ENCODE measurements around the gene TOX2.

TOX2 gene

DNA sequence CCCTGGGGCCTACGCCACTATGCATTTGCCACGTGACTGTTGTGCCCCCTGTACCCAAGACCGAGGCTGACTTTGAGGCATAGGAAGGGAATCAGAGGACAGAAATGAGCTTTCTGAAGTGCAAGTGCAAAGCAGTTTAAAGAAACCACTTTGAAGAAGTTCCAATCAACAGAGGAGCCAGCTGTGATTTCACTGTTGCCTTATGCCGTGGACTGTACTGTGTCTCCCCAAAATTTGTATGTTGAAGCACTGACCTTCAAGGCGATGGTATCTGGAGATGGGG is 161.2 kb downstream of the TOX2 start:
- DNase-seq (ENCODE audit: low read depth): no peak

DNA sequence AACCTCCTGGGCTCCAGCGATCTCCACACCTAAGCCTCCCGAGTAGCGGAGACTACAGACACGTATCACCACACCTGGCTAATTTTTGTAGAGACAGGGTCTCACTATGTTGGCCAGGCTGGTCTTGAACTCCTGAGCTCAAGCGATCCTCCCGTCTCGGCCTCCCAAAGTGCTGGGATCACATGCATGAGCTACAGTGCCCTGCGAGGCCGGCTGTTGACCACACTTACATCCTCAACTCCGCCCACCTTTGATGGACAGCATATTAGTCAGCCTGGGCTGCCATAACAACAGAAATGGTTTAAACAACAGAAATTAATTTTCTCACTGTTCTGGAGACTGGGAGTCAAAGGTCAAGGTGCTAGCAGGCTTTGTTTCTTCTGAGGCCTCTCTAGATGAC is 164.6 kb downstream of the TOX2 start:
- no peak for DNase-seq (ENCODE audit: low read depth)

DNA sequence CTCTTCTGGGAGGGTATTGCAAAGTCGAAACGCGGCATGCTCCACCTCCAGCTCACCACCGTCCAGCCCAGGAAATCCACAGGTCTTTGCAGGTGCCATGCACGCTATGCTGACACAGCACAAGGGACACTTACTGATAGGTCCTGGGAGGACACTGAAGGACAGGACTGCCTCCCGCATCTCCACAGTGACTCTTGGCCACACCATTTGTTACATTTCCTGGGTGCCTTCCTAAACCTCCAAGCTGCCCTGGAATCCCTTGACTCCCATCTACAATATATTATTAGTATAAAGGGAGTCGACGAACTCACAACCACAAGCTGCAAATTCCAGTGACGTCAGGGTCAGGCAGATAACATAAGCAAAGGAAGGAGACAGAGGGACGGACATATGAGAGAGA is 165.4 kb downstream of the TOX2 start:
- no peak for DNase-seq (ENCODE audit: low read depth)

DNA sequence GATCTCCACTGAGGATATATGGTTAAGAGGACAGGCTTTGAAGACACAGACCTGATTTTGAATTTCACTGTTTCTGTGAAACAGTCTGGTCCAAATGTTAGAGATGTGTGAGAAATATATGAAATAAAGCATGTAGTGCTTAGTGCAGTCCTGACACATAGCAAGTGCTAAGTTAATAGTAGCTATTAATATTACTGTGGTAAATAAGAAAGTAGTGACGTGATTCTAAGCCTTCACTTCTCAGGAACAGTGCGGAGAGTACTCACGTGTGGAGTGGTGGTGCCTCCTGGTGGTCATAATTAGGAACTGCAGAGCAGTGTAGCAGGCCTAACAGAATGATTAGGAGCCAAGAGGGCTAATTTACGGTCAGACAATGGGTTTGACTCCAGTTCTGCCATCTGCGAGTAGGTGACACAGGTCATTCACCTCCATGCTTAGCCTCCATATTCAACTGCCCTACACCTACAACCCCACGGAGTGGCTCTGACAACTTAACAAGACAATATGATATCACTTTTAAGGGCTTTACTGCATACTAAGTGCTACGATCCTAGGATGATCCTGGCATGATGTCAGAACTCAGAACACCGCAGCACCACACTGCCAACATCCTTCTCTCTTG is 166.1 kb downstream of the TOX2 start:
- DNase-seq (ENCODE audit: low read depth): peak; percentile 58

DNA sequence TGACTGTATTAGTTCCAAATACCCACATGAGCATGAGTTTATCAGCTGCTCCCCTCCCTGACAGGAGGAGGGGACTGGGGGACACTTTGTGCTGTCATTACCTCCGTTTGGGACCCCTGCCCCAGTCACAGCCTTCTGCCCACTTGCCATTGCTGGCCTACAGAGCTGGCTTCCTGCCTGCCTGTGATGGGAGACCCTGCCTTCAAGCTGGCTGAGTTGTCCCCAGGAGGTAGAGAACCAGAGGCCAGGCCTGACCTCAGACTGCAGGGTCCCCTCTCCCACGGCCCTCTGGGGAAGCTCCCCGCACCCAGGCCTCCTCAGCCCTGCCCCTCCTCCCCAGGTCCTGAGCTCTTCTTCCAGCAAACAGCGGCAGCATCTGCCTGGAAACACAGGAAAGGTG is 166.8 kb downstream of the TOX2 start:
- DNase-seq (ENCODE audit: low read depth): no peak

DNA sequence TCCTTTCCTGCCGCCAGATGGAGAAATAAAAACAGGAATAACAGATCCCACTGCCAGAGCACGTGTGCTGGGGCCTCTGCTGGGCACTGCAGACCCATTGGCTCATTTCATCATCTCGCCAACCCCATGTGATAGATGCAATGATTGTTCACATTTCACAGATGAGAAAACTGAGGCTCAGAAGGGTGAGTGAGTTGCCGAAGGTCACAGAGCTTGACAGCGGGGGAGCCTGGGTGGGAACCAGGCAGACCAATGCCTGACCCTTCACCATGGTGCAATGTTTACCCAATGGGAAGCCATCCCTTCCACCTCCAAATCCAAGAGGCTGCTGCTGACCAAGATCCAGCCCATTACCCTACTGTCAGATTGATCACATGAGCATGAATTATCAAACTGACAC is 167.2 kb downstream of the TOX2 start:
- DNase-seq (ENCODE audit: low read depth): no peak

DNA sequence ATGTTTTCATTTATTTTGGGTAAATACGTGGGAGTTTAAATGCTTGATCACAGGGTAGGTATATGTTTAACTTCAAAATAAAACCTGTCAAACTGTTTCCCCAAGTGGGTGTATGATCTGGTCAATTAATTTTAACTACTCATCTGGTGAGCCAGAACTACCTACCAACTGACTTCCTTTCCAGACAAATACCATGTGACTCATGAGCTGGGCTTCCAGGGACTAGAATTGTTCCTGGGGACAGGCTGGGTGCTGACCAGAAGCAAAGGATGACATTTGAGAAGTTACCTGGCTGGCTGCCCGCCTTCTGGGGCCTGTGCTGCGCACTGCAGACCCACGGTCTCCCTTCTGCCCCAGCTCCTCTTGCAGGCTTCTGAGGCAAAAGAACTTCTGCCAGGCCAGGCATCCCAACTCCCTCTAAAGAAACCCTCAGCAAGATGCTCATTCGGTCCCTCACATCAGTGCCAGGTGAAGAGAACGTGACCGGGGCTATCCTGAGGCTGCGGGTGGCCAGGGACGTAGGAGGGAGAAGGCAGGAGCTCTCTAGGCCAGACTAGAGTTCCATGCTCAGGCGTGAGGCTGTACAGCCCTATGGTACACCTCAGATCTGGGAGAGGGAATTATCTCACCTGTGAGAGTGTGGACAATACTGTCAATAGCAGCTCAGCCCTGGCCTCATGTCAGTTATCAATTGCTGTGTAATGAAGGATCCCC is 168.7 kb downstream of the TOX2 start:
- no peak for DNase-seq (ENCODE audit: low read depth)

DNA sequence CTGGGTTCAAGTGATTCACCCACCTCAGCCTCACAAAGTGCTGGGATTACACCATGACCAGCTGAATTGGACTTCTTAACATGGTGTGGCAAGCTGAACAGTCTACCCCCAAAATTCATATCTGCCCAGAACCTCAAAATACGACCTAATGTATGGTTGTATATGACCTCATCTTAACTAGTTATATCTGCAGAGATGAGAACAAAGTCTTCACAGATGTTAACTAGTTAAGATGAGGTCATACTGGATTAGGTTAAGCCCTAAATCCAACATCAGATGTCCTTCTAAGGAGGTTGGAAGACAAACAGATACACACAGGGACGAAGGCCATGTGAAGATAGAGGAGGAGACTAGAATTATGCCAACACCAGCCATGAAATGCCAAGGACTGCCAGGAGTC is 169.8 kb downstream of the TOX2 start:
- no peak for DNase-seq (ENCODE audit: low read depth)

DNA sequence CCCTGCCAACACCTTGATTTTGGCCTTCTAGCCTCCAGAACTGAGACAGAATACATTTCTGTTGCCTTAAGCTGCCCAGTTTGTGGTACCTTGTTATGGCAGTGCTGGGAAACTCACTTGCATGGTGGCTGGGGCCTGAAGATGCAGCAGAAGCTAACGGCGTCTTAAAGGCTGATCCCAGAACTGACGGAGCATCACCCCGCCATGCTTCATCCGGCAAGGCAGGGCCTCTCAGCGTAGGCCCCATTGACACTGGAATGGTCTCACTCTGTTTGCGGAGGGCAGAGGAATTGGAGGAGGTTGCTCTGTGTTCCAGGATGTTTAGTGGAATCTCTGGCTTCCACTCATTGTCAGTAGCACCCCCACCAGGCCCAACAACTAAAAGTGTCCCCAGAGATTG is 170.2 kb downstream of the TOX2 start:
- no peak for DNase-seq (ENCODE audit: low read depth)

DNA sequence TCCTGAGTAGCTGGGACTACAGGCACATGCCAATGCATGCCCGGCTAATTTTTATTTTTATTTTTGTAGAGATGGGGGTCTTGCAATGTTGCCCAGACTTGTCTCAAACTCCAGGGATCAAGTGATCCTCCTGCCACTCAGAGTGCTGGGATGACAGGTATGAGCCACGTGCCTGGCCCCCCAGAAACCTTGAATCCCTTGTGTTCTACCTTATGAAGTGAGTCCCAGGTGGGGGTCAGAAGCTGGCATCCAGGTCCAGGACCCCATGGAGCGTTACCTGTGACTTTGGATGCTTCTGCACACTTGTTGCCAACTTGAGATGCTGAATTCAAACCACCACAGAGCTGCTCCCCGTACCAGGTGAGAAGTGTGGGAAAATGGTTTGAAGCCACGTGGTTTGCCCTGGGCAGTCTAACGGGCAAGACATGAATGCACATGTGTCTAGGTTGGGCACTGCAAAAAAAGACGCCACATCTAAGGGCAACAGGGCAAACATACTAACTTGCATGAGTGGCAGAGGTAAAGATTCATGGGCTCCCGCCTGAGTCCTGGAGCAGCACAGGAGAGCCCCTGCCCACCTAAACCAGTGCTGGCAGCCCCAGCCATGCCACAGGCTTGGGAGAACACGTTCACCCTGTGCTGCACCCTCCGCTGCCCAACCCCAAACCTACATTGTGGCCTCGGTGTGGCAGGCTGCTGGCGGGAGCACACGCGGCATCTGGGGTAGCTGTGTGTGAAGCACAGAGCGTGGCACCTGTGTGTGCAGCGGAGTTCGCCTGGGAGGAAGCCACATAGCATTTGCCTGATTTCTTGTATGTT is 171.2 kb downstream of the TOX2 start:
- no peak for DNase-seq (ENCODE audit: low read depth)

DNA sequence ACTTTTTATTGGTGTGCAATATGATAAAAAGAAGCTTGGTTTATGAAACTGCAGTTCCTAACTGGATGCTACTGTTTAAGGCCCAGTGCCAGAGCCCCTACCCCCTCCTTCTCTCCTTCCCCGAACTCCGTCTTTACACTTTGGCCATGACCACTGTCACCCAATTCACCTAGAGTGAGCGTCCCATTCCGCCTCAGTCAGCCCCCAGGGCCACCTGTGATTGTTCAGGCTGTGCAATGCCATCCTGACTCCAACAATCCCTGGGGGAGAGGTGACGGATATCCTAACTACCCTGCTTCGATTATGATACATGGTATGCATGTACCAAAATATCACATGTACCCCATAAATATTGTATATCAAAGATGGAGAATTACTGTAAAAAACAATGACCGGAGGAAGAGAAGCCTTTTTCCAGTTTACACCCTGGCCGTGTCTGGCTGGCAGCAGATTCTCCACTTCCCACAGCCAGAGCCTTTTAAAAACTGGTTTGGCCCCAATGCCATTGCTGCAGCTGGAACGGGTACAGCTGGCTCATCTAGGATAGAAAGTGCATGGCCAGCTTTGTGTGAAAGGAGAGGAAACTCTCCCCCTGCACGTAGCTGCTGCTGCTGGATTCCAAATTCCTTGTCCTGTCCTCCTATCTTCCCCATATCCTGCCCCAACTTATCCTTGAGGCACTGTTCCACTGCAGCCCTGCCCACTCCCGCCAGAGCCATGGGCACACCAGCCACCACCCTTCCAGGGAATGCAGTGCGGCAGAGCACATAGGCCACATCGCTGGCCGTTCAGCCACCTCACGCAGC is 172.6 kb downstream of the TOX2 start:
- no peak for DNase-seq (ENCODE audit: low read depth)

DNA sequence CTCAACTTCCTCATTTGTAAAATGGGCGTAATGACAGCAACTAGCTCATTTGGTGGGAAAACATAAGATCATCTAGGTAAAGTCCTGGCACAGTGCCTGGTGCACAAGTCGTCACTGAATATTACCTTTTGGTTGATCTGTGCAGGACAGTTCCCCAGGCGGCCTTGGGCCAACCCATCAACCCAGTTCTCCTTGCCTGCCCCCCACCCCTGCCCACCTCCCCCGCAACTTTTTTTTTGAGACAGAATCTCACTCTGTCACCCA is 173.1 kb downstream of the TOX2 start:
- no peak for DNase-seq (ENCODE audit: low read depth)

DNA sequence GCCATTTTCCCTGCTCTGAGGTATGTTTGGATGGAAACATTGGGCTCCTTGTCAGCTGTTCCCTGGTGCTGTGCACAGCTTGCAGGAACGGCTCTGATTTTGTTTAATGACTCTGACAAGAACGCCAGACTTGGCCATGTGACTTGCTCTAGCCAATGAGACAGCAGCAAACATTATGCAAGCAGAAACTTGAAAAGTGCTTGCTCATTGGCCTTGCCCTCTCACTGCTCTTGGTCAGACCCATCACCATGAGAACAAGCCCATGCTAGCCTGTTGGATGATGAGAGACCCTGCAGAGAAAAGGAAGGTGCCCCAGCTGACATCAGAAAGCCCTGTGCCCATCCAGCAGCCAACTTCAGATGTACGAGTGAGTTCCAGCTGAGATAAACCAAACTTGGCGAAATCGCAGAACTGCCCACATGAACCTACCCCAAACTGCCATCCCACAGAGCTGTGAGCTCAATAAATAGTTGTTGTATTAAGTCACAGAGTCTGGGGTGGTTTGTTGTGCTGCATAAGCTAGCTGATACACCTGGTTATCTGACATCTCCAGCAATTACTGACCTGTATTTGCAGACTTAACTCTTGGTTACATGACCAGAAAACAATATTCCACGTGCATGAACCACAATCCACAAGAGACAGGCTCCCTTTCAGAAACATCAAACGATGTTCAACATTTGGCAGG is 175.5 kb downstream of the TOX2 start:
- DNase-seq (ENCODE audit: low read depth): no peak

DNA sequence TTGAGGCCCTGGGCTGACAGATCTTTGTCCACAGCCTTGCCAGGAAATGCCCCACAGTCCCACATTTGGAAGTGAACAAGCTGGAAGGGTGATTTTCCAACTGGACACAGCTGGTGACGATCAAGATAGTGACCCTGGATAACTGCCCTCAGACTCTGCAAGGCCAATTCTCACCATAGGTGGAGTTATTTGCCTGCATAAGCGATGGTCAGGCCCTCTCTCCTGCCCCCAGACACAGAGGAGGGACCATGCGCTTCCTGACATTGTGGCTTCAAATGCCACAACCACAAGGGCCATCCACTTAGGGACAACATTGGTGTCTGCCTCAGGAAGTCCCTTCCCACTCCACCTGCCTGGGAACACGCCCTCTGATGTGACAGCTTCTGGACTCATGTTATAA is 176.4 kb downstream of the TOX2 start:
- DNase-seq (ENCODE audit: low read depth): no peak

DNA sequence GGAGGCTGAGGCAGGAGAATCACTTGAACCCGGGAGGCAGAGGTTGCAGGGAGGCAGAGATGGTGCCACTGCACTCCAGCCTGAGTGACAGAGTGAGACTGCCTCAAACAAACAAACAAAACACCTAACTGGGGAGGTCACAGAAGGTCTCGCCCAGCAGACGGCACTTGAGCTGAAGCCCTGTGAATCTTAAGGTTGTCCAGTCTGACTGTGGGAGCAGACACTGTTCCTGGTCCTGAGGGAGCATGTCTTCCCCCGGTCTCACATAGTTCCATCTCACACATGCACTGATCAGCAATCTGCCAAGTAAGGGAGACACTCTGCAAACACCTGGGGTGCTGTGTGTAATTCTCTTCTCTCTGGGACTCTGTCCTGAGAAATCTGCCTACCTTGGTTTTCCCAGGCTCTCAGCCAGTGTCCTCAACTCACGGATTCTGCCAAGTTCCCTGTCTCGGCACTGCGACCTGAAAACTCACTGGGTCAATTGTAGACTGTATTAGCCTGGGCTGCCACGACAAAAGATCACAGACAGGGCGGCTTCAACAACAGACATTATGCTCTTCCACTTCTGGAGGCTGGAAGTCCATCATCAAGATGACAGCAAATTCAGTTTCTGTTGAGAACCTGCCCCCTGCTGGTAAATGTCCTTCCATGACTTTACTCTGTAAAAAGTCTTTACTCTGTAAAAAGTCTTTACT is 178.0 kb downstream of the TOX2 start:
- DNase-seq (ENCODE audit: low read depth): no peak

DNA sequence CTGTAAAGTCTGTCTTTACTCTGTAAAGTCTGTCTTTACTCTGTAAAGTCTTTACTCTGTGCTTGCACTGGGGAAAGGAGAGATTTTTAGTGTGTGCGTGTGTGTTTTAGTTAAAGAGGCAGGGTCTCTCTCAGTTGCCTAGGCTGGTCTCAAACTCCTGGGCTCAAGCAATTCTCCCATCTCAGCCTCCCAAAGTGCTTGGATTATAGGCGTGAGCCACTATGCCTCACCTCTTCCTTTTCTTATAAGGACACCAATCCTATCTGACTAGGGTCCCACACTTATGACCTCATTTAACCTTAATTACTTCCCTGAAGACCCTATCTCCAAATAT is 178.6 kb downstream of the TOX2 start:
- DNase-seq (ENCODE audit: low read depth): no peak

DNA sequence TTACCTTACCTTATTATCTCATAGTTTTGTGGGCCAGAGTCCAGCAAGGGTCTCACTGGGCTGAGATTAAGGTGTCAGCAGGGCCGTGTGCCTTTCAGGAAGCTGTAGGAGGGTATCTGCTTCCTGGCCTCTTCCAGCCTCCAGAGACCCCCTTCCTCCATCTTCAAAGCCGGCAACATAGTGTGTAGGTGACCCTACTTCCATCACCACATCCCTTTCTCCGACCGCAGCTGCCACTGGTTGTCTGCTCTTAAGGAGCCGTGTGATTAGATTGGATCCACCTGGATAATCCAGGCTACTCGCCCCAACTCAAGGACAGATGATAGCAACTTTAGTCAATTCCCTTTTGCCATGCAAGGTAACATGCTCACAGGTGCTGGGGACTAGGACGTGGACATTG is 181.2 kb downstream of the TOX2 start:
- no peak for DNase-seq (ENCODE audit: low read depth)

DNA sequence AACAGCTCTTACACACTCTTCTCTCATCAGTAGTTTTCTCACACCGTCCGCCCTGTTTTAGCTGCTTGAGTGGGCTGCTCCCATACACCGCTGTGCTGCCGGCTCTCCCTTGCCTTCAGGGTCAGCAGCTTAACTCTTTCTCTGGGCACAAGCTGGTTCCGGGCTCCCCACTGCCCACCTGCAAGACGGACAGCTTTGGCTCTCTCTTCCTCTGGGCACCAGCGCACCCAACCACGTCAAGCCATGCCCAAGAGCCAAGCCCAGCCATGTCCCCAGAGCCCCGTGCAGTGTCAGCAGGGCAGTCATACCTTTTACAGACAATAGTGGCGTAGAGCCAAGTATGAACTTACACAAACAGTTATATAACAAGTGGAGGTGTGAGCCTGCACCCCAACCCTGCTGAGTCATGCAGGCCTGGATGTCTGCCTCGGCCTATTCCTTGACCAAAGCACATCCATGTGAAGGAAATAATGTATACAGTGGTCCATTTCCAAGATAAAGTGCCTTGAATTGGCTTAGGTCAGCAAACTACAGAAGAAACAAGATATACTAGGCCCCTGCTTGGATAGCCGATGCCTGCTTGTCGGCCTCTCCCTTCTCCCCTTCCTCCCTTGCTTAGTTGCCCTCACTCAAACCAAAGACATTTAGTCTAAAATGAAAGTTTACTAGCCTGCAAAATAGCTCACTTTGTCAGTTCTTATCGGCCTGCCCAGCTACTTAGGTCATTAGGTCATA is 183.0 kb downstream of the TOX2 start:
- no peak for DNase-seq (ENCODE audit: low read depth)

DNA sequence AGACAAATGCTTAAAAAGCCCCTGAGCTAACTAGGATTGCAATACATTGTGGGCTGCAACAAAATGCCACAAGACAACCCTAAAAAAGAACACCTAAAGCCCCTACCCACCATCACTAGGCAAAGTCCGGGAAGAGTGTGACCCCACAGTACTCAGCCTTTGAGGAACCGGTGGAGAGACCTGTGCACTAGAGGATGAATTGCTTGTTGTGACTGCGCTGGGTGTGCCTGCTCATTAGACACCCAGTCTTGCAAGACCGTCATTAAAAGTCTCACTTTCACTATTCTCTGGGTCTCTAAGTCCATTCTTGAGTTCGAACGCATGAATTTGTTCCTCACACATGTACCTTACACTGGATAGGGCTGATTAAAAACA is 183.6 kb downstream of the TOX2 start:
- DNase-seq (ENCODE audit: low read depth): no peak

DNA sequence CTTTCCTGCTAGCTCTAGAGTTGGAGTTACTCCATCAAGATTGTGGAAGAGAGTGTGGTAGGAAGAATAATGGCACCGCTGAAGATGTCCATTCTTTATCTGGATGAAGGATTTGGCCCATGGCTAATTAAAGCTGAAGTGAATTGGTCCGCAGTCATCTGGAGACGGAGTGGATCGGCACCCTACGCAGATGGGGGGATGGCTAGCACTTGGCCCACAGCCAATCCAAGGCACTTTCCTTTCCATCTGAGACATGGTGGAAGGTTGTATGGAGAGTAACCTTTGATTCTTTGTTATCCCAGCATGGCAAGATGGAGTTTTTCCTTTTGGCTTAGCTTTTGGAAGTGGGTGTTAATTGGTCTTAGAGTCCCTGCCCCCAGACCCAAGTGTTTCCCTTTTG is 184.0 kb downstream of the TOX2 start:
- DNase-seq (ENCODE audit: low read depth): no peak

DNA sequence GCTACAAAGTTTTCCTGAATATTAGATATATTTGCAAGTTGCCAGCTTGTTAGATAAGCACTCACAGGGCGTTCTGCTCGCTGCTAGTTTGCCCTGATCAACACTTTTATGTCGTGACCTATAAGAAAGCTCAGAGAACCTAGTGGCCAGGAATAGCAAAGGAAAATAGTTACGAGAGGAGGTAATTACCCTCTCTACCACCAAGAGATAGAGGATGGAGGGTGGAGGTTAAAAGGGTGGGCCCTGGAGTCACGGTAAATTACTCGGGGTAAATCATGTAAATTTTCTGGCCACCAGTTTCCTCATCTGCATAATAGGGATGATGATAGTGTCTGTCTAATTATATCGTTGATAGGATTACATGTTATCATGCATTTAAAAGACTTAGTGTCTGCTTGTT is 185.2 kb downstream of the TOX2 start:
- DNase-seq (ENCODE audit: low read depth): no peak
